ENCODE measurements around the gene ESAM.
A peak's percentile ranks its signal among the peaks of the same experiment; 100 is the strongest.

ESAM gene, protein sequence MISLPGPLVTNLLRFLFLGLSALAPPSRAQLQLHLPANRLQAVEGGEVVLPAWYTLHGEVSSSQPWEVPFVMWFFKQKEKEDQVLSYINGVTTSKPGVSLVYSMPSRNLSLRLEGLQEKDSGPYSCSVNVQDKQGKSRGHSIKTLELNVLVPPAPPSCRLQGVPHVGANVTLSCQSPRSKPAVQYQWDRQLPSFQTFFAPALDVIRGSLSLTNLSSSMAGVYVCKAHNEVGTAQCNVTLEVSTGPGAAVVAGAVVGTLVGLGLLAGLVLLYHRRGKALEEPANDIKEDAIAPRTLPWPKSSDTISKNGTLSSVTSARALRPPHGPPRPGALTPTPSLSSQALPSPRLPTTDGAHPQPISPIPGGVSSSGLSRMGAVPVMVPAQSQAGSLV

DNA sequence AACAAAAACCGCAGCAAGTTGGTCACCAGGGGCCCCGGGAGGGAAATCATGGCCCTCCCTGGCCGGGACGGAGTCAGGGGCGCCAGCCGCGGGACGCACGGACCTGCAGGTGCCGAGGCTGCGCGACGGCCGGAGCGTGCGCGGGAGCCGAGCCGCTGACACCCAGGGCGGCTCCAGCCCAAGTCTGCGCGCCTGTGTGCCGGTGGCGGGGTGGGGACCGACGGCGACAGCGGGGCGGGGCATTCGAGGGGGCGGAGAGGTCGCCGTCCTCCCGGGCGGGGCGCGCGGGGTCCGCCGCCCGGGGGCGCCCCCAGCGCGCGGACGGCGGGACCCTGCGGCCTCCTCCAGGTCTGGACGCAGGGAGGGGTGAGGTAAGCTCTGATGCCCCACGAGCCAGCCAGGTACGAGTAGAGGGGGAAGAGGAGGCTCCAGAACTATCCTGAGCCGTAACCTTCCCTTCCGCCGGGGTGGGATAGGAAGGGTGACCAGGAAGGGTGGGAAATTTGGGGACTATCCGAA lies at the start of gene ESAM:
Gene ESAM (minus strand): TSS at position 186 of the 519 bp plus-strand sequence. CDS start 136 bp downstream, at position 50.
- DNase-seq: peak; percentile 67

DNA sequence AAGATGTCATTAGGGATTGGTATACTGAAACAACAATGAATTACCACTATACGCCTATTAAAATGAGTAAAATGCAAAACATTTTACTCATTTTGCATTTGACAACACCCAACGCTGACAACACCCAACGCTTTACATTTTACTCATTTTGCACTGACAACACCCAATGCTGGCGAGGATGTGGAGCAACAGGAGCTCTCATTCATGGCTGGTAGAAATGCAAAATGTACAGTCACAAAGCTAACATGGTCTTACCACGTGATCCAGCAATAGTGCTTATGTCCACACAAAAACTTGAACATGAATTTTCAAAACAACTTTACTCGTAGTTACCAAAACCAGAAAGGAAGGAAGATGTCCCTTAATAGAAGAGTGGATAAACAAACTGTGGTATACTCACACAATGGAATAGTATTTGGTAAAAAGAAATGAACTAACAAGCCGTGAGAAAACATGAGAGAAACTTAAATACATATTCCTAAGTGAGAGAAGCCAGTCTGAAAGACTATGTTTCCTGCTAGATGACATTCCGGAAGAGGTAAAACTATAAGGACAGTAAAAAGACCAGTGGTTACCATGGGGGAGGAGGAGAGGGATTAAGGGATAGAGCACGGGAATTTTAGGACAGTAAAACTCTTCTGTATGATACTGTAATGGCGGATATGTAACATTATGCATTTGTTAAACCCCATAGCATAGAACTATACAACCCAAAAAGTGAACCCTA lies 49.5 kb upstream of the ESAM start:
- DNase-seq: no peak

DNA sequence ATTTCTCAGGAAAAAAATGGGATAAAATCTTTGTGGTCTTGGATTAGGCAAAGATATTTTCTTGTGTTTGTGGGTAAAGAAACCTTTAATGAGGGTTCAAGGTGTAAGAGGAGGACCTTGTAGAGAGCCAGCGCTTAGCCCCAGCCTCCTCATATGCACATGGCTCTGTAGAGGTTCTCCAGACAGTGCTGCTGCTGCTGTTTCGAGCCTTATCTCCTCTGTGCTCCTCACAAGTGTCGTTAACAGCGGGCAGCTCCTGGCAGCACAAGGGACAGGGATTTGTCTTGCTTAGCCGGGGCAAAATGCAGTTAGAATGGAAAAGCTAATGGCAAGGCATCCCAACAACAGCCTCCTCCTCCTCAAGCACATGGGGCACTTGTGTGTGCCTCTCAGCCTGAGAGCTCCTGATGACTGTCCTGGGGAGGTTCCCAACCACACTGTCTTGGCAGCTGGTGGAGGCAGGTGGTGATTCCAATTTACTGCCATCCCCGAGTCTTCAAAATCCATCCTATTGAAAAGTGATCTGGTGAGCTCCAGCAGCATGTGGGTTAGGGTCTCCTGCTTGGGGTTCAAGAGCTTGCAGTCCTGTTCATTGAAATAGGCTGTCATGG lies 45.7 kb upstream of the ESAM start:
- DNase-seq: no peak

DNA sequence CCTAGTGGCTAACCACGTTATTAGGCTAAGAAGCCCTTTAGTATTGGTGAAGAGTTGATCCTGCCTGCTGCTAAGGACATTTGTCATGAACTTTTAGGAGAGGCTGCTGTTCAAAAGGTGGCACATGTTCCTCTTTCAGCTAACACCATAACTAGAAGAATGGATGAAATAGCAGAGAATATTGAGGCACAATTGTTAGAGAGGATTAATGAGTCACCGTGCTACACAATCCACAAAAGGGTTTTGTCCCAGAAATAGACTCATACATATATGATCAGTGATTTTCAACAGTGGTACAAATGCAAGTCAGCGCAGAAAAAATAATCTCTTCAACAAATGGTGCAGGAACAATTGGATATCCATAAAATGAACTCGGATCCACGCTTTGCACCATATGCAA lies 45.1 kb upstream of the ESAM start:
- DNase-seq: no peak

DNA sequence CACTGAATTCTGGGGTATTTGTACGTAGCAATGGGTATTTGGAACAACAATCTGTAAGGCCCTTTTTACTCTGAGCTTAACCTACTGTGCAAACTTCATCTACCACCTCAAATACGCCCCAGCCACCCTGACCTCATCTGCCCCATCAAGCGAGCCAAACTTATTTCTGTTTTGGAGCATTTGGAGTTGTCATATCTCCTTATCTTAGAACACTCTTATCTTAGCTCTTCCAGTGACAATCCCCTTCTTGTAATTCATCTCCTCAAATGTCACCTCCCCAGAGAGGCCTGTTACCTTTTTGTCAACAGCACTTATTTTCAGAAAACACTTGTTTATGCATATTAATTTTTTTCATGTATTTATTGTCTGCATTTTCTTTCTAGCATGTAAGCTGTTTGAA lies 42.8 kb upstream of the ESAM start:
- no peak for DNase-seq

DNA sequence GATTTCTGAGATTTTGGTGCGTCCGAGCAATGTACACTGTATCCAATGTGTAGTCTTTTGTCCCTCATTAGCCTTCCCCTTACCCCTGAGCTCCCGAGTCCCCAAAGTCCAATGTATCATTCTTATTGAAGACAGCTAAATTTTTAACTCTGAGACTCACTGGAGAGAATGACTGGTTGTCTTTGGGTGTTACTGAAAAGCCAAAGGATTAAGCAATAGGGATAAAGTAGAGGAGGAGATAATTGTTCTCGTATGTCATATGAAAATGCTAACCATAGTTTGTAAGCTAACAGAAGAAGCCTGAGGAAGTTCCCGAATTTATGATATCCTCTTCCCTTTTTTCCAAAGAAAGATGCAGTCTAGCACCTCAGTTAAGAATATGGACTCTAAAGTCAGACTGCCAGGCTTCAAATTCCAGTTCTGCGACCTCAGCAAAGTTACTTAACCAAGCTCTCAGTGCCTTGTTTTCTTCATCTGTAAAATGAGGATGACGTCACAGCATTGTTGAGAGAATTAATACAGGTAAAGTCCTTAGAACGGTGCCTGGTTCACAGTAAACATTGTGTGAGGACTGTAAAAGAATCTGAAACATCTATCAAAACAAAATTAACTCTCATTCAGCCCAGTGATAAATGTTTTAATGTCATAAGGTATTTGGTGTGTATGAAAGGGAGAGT lies 39.7 kb upstream of the ESAM start:
- DNase-seq: no peak

DNA sequence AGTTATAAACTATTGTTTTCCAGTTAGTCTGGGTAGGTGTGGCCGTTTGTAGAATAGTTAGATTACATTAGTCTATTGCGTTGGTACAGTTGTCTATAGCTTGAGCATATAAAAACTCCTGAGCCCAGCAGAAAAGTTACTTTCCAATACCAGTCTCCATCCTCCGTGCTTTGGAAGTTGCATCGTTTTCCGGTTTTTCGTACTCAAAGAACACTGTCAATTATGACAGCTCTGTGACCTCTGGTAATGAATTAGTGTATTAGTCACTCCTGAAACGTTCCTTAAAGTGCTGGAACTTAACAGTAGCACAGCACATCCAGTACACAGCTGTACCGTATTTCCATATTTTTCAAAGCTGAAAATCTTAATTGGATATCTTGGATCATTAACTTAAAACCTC lies 38.9 kb upstream of the ESAM start:
- DNase-seq: no peak

DNA sequence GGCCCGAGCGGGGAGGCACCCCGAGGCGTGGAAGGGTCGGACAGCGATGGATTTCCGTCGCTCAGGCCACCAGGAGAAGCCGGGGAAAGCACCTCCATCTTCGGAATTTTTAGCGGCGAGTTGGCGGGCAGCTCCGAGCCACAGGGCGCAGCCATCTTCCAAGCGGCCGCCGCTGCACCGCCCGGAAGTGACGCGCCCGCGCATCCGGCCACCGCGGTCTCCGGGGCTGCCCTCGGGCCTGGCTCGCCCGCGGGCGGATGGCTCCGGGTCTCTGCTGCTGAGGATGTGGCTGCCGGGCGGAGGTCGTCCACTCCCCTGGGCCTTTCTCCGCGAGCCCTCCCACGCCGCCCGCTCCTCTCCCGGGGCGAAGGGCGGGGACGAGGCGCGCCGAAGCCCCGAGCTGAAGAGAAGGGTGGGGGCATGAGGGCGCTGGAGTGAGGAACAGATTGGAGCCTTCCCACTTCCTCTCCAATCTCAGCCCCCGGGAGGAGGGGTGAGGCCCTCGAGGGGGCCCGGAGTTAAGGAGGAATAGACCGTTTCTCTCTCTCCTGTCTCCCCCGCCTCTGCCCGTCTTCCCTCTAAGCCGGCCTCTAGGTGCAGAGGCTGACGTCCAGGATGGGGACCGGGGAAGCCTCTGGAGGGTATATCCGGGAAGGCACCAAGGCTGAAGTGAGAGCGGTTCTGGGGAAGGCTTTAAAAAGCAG lies 38.3 kb upstream of the ESAM start, which contains the start of gene MSANTD2:
Gene MSANTD2 (minus strand): TSS at position 181 of the 704 bp plus-strand sequence. CDS start 26 bp downstream, at position 155.
- peak; percentile 79 for DNase-seq

DNA sequence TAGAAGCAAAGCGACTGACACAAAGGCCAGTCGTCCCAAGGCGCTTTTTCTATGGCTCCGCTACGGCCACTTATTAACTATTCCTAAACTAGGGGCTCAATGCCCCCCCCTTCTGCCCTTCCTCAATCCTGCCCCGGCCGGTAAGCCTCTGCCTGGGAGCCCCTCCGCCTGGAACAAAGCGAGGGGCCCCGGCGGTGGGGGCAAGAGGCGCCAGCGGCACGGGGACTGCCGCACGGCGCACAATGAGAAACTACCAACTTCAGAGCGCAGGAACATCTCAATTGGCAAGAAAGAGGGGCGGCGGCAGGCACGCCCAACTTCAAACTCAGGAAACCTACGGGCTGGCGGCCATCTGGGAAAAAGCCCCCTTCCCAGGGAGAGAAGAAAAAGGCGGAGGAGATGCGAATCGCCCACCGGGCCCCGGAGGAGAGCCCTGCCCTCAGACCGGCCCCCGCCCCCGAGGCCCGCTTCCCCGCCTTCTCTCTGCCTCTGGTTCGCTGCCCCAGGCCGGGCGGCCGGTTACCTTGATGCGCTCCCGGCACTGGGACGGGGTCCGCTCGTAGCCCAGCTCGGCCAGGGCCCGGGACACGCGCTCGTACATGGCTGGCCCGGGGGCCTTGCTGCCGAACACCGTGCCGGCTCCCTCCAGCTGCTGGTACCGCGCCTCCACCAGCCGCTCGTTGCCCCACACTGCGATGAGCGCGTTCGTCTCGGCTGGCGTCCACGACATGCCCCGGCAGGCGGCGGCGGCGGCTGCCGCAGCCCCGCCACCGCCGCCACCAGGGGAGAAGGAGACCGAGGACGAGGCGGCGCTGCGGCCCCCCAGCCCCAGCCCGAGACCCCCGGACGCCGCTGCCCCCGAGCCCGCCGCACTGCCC lies 37.5 kb upstream of the ESAM start:
- DNase-seq: peak; percentile 22

DNA sequence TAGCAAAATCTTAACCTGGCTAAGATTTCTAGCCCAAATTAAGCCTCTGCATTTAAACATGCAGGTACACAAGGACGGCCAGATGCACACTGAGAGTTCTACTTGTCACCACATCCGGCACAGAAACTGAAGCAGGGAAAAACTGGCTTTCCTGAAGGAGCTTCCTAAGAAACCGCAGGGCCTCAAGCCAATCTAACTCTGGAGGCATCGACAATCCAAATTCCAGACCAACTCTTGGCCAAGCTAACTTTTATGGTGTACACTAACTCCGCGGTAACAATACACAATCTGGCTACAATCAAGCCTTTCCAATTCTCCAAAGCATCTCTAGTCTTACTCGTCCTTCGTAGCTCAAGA lies 36.9 kb upstream of the ESAM start:
- DNase-seq: no peak

DNA sequence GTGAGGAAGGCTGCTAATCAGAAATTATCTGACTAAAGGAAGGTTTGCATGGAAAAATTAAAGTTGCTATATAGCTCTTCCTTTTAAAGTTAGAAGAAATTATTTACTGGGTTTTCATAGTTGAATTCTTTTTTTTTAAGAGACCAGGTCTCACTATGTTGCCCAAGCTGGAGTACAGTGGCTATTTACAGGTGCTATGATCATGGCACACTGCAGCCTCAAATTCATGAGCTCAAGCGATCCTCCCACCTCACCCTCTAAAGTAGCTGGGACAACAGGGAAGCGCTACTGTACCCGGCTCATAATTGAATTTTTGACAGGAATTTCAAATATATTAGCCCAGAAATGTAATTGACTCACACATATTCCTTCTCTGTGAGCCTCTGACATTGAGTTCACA lies 34.2 kb upstream of the ESAM start:
- DNase-seq: no peak

DNA sequence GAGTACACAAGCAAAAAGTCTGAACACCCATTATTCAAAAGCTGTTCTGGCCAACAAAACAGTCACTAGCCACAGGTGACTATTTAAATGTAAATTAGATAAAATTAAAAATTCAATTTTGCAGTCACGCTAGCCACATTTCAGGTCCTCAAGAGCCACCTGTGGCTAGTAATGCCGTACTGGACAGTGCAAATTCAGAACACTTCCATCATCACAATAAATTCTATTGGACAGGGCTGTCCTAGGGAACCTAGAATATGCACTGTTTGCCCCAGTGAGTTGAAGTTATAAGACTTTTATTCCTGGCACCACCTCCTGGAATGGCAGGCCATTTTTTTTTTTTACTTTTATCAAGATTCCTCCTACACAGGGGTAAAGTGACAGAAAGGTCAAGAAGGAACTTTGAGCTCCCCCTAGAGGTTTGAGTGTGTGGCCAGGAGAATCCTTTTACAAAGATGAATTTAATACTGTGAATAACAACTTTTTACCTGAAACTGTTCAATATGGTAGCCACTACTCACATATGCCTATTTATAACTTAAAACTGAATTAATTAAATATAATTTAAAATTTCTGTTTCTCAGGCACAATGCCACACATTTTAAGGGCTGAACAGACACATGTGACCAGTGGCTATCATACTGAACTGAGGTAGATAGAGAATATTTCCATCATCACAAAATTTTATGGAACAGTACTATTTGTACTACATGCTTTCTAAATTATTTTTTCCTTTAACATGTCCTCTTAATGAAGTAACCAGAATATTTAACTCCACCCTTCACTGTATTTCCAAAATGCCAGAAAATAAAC lies 31.6 kb upstream of the ESAM start:
- DNase-seq: no peak

DNA sequence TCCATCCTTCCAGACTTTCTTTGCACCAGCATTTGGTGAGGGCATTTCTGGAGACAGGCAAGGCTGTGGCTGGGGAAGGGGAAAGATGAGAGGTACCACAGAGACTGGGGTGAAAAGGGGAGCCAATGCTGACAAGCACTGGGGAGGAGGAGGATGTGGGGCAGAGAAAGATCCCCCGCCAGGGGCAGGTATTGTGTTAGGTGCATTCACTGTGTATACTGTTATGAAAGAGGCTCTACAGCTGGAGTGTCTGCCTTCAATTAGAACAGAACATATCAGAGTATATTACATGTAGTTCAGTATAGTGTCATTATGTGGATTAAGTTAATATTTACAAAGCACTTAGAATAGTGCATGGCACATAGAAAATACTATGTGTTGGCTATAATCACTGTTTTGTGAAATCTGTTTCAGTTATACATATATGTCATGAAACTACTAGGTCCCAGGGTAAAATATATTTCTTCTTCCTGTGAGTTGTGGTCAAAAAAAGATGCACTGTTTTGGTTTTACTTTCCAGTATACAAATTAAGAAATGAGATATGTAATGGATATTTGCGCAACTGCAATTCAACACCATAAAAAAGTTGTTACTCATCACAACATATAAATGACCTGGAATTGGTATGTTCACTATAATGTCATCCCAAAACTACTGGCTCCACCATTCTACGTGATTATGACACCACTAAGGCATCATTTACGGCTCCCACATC lies 29.7 kb upstream of the ESAM start:
- no peak for DNase-seq

DNA sequence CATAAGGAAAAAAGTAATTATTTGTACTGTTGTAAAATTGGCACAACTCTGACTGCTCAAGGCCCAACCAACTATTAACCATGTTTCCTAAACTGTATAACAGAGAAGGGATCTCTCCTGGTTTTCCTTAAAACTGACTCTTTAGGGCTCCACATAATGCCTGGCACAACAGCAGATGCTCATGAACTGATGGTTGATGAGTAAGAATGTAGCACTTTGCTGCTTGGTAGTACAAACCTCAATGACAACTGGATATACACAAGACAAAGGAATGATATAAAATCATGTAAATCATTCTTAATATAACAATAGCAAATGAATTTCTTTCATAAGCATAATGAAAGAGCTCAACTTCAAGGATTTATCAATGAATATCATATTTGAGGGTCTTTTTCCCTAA lies 26.4 kb upstream of the ESAM start:
- DNase-seq: no peak

DNA sequence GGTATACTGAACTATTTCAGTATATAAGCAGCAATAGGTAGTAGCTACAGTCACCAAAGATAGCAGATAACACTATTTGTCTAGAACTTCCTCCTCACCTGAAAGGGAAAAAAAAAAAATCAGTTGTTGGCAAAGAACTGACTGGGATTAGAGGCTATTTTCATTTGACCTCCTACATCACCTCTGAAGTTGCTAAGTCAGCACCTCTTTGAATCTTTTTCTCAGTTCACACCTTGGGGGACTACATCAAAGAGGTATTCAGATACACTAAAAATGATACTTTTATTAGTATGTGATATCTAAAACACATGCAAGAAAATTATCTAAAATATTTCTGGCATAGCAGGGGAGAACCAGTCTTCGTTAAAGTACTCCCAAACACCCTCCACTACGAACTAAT lies 22.0 kb upstream of the ESAM start:
- DNase-seq: no peak

DNA sequence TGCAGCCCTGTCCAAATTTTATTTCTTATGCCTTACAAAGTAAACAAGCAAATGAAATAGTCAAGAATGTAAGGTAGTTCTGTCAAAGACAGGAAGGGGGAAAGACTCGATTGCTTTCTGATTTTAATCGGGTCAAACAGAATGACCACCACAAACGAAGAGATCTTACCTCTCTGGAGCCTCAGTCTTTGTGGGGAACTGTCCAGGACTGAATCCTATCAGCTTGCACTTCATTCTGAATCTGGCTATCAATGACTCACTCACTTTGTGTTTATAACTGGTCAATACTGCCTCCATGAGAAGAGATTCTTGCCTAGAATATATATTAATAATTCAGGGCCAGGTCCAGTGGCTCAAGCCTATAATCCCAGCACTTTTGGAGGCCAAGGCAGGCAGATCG lies 20.9 kb upstream of the ESAM start:
- no peak for DNase-seq

DNA sequence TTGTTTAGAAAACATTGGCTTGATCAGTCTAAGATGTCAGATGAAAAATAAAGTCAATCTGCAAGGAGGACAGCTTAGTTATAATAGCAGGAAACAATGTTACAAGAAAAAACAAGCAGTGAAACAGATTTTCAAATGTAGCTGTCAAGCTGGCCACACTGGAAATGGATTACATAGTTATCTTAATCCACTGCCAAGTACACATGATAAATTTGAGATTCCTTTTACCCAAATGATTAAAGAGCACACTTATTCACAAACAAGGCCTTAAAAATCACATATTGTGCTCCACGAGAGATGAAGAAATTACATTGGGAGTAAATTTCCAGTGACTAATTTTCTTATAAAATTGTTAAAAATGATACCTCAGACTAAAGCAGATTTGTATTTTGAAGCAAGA lies 17.5 kb upstream of the ESAM start:
- DNase-seq: no peak

DNA sequence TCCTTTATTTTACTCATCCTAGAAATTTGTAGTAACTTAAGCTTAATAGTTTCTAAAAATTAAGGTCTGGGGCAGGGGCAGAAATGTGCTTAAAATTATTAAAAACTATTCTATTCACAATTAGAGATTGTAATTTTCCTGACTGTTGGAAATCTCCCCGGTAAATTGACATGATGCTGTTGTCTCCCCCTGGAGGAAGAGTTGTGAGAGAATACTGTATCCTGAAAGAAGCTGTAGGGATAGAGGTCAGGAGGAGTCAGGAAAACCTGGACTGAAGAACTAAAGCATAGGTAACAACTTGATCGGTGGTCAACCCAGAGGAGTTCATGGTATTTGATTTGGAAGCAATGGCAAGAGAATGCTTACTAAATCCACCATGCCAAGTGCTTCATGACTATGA lies 16.2 kb upstream of the ESAM start:
- no peak for DNase-seq

DNA sequence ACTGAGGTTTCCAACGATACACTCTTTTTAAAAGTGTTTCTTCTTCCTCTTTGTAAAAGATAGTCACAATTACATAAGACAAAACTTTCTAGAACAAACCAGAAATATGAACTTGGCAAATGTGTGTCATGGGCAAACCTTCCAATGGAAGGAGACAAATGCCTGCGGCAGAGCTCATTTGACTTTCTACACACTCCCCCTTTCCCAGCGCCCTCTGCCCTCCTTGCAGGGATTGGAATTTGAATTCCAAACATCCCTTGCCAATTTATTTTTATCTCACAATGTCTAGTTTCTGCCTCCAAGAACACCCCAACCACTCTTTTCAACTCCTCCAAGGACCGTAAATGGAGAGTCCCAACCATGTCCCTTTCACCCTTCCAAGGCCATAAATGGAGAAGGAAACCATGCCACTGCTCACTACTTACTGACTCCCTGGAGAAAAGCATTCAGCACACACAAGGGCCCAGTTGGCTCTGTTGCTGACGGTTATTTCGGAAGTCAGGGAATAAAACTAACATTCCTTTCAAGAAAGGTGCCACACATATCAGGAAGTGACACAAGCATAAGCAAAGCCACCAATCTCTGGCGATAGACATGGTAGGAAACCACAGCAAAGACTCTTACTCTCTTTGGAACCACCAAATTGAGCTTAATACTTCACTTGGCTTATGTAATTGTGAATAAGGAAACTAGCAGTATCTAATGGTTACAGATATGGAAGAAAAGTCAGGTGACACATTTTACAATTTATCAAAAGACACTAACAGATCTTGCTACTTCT lies 15.0 kb upstream of the ESAM start:
- DNase-seq: no peak

Data from CD4-positive, alpha-beta T cell treated with Interferon gamma for 1 hour (primary cell).